HG03469 (cell line): ENCODE results near the gene C1QA.
"Not testable (repeated sequence)": the region's sequence is repeated elsewhere in the genome, so short reads cannot be mapped to it uniquely, and the experiment has no call there.

Experiments
- ATAC-seq: cut with Tn5 transposase; IDR thresholded peaks from one replicate; pipeline ENCODE4 v1.9.1; 2021; ENCODE audit warnings: mild to moderate bottlenecking, moderate library complexity, moderate number of reproducible peaks; ENCODE audit not compliant: unreplicated experiment

Gene C1QA

DNA sequence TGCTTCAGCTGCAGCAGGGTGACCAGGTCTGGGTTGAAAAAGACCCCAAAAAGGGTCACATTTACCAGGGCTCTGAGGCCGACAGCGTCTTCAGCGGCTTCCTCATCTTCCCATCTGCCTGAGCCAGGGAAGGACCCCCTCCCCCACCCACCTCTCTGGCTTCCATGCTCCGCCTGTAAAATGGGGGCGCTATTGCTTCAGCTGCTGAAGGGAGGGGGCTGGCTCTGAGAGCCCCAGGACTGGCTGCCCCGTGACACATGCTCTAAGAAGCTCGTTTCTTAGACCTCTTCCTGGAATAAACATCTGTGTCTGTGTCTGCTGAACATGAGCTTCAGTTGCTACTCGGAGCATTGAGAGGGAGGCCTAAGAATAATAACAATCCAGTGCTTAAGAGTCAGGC is 2.9 kb downstream of the C1QA start:
- no peak for ATAC-seq

DNA sequence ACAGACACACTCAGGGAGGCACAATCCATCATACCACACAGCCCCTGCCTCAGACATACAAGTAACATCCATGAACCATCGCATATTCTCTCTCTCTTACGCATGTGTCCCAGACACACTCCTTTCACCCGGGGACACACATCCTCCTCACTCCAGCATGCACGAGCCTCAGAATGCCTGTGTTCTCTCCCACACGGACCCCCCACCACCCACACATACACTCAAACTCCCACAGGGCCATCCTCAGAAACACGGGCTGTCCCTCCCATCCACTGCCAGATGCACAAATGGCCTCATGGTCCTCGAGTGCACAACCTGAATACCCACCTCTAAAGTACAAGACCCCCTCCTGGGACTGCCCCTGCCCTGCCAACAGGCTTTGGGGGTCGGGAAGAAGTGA is 4.8 kb downstream of the C1QA start:
- no peak for ATAC-seq

DNA sequence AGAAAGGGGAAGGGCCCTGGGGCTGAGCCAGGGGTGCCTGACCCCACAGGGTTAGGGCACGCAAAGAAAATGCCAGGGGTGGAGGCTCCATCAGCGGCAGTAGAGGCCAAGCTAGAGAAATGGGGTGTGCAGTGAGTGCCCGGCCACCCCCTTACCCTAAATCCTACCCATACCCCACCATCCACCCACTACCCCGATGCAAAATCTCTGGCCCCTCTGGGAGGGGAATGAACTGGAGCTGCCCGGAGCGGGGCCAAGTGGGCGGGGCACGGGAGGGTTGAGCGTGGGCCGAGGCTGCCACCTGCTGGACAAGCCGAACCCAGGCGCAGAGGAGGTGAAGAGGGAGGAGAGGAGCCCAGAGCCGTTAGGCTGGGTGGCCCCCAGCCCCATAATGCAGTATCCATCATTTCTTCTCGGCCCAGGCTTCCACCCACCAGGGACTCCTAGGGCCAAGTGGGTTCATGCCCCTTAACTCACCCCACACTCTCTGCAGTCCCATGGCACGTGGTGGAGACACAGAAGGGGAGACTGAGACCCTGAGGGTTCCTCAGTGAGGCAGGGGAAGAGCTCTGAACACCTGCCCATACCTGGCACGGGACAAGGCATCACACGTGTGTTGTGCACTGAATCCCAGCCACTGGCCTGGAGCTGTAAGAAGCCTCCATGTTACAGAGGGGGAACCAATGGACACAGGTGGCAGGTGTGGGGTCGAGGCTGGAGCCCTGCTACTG is 5.6 kb downstream of the C1QA start:
- no peak for ATAC-seq

DNA sequence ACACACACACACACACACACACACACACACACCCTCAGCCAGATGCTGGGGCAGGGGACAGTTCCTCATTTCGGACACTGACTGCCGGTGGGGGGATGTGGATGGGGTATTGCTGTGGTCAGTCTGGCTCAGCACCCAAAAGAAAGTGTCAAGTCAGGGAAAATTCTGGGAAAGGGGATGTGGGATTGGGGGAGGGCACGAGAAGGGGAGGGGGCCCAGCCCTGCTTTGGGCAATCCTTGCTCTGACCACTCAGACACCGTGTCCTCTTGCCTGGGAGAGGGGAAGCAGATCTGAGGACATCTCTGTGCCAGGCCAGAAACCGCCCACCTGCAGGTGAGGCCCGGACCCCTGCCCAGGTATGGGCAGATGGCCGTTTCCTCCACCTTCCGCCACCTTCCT is 7.0 kb downstream of the C1QA start, which contains the start of gene C1QC:
Gene C1QC, plus strand, starts transcription at position 253 of the 400 bp plus-strand sequence. CDS start 391 bp downstream, outside the sequence.
- no peak for ATAC-seq

DNA sequence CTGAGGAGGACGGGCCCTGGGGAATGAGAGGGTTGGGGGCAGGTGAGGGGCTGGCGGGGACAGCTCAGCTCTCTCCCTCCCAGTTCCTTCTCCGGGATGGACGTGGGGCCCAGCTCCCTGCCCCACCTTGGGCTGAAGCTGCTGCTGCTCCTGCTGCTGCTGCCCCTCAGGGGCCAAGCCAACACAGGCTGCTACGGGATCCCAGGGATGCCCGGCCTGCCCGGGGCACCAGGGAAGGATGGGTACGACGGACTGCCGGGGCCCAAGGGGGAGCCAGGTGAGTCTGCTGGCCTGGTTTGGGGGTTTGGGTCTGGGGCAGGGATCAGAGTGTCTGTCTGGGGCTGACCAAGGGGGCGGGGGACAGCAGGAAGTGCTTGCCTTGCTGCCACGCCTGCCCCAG is 7.5 kb downstream of the C1QA start:
- ATAC-seq = no peak

DNA sequence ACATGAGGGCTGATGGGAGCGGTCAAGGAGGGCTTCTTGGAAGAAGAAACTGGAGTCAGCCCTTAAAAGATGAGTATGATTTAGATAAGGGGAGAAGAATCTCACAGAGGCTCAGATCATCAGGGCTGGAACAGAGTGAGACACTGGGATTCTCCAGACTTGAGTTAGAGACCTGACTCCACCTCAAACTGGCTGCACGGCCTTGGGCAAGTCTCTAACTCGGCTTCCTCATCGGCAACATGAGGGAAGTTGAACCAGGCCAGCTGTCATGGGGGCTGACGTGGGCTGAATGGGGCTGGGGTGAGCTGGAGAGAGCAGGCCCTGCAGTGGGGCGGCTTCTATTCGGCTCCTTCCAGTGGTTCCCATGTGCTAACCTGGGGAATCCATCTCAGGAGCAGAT is 9.5 kb downstream of the C1QA start:
- ATAC-seq = no peak

DNA sequence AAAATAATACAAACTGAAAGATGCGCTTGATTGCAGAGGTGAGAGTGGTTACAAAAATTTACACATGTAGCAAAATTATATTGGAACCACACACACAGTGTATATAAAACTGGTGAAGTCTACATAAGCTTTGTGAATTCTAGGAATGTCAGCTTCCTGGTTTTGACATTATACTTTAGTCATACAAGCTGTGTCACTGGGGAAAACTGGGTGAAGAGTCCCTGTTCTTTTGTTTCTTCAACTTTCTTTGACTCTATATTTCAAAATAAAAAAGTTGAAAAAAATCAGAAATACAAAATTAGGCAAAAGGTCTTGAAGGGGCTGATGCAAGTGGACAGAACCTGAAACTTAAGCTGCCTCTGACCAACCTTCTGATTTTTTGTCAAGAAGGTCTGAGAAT is 10.0 kb downstream of the C1QA start:
- ATAC-seq = no peak

DNA sequence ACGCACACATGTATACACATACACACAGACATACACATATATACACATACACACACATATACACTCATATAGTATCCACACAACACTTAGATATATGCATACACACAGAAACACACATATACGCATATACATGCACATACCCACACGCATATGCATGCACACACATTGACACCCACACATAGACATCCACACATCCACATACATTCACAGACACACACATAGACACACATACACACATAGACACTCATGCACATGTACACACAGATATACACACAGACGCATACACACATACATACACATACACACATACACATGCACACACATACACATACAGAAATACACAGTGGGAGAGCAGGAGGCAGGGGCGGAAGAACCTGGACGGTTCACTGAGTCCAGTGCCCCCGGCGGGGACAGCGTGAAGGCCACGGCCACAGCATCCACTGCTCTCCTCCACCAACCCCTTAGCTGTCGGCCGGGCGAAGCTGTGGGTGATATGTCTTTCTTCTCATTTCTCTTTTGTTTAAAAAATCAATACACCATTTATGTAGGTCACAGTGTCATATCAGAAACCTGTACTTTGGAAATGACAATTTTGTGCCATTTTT is 13.8 kb downstream of the C1QA start:
- ATAC-seq = no peak

DNA sequence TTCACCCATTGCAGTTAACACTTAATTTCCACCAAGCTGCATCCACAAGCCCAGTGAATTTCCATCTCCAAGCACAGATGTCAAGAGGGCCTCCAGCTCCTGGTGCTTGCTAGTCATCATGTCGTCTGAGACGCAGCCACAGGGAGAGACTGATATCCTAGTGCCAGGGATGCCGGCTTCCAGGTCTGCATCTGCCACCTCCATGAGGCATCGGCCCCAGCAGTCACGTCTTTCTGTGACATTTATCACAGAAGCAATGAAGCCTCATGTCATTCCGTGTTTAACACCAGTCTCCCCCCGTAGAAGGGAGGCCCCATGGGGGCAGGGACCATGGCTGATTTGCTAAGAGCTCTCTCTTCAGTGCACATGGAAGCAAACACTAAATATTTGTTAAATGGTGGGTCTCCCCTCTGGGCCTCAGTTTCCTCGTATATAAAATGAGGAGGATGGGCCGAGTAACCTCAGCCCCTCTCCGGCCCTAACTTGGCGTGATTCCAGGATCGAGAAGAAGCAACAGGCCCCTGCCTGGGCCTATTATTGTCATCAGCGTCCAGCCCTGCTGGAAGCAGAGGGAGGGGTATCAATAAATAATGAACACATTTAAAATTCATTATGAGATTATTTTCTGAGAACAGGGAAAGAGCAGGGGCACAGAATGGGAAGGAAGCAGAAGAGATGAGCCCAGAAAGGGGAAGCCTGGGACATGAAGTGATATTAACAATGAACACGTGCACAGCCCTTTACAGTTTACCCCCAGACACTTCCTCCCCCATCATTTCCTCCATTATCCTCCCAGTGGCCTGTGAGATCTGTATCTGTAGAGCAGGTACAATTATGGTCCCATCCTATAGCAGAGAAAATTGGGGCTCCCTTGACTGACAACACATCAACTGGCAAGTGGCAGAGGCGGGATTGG is 15.8 kb downstream of the C1QA start:
- no peak for ATAC-seq

DNA sequence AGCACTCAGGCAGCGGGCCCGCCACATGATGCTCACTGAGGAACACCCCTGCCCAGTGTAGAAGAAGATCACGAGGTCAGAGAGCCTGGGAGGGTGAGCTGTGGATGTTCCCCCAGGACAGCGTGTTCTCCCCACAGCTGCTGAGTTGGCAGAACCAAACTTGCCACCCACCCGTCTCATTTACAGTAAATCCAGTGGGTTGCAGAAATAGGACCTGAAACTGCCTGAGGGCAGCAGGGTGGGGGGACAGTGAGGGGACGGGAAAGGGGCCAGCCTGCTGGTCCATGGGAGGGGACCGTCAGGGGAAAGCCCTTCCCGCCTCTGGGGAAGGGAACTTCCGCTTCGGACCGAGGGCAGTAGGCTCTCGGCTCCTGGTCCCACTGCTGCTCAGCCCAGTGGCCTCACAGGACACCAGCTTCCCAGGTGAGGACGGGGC is 16.5 kb downstream of the C1QA start, which contains the start of gene C1QB:
Gene C1QB, plus strand, starts transcription at position 356 of the 436 bp plus-strand sequence. CDS start 6,227 bp downstream, outside the sequence.
- ATAC-seq = no peak

DNA sequence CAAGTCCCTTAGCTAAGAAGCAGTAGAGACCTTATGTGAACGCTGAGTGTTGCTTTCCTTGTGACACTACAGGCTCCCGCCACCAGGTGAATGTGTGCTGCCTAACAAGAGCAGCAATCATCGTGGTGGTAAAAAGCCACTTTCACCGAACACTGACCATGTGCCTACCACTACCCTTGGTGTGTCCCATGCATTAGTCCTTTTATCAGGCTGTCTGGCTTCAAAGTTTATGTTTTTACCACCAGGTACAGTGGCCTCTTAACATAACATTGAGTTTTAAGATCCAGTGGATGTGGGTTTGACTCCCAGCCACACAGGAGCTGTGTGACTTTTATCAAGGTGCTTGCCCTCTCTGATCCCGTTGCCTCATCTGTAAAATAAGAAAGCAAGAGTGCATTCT is 18.3 kb downstream of the C1QA start:
- ATAC-seq = no peak

DNA sequence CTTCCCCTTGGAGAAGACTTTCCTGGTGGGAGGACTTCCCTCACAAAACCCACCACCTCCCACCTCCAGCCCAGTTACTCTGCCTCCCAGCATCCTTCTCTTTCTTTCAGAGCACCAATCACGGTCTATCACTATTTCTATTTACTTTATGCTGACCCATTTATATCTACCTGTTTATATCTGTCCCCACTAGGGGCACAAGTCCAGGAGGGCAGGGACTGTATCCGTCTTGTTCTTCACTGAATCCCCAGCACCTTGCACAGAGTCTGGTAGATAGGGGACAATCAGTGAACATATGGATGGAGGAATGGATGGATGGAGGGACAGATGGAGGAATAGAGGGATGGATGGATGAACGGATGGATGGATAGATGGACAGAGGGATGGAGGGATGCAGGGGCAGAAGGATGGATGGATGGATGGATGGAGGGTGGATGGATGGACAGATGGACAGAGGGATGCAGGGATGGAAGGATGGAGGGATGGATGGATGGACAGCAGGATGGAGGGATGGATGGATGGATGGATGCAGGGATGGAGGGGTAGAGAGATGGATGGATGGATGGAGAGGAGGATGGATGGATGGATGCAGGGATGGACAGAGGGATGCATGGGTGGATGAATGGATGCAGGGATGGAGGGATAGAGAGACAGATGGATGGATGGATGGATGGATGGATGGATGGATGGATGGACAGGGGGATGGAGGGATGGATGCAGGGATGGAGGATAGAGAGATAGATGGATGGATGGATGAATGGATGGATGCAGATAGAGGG is 22.1 kb downstream of the C1QA start:
- ATAC-seq = no peak

DNA sequence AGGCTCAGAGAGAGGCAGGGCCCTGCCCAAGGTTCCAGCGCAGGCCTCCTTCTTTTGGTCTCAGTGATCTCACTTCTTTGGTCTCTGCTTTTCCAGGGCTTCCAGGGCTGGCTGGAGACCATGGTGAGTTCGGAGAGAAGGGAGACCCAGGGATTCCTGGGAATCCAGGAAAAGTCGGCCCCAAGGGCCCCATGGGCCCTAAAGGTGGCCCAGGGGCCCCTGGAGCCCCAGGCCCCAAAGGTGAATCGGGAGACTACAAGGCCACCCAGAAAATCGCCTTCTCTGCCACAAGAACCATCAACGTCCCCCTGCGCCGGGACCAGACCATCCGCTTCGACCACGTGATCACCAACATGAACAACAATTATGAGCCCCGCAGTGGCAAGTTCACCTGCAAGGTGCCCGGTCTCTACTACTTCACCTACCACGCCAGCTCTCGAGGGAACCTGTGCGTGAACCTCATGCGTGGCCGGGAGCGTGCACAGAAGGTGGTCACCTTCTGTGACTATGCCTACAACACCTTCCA is 24.4 kb downstream of the C1QA start:
- ATAC-seq = no peak

DNA sequence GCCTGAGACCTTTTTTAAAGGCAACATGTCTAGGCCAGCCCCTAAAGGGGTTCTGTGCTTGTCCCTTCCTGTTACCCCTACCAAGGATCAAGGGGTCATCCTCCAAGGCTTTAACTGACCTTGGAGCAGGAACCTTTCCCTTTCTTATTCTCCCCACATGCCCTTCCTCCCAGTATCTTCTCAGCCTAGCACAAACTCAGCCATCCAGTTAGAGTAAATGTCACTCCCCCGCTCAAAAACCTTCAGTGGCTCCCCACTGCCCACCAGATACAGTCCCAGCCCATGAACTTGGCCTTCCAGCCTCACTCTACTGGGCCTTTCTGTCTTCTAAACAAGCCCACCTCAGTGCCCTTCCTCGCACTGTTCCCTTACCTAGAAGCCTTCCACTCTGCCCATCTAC is 25.5 kb downstream of the C1QA start:
- ATAC-seq = no peak

DNA sequence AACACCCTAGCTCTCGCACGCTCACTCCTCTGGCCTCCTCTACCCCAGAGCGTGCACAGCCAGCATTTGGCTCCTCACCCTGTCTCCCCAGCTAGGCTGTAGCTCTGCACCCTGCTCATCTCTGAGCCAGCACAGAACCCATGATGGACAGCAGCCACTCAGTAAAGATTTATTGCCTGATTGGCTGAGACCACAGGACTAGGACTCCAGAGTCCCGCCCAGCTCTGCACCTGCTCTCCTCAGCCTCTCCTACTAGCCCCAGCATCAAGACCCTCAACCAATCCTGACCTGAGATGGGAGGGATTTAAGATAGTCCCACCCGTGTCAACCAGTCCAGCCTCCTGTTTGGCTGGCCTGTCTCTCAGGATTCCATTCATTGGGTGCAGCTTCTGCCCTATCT is 25.9 kb downstream of the C1QA start:
- no peak for ATAC-seq

DNA sequence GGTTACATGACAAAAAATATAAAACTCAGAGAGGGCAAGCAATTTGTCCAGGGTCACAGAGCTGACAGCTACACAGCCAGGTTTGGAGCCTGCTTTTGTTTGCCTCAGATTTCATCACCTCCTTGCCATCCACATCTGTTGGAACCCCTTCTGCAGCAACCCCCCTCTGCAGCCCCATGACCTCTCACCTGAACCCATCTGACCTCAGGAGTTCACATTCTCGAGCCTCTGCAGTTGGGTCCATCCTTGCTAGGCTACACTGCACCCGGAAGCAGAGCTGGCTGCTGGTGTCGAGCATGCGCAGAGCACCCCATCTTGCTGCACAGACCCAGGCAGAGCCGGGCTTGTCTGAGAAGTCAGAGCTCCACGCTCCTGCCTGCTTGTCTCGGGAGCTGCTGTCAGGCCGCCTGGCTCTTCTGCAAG is 26.6 kb downstream of the C1QA start:
- ATAC-seq = no peak

DNA sequence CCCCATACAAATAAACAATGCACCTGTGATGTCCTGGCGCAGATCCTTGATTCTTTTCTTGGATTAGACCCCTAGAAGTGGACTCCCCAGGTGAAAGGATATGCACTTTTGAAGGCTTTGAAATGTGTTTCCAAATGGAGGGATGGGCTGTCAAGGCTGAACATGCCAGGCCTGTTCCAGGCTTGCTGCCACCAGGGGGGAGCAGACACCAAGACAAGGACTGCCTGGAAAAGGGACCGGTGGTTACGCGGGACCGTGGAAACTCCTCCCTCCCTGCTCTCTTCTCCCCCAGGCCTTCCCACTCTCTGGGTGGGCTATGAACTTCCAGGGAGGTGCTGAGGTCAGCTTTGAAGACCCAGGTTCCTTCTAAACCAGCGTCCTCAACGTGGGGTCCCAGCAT is 29.3 kb downstream of the C1QA start:
- no peak for ATAC-seq

DNA sequence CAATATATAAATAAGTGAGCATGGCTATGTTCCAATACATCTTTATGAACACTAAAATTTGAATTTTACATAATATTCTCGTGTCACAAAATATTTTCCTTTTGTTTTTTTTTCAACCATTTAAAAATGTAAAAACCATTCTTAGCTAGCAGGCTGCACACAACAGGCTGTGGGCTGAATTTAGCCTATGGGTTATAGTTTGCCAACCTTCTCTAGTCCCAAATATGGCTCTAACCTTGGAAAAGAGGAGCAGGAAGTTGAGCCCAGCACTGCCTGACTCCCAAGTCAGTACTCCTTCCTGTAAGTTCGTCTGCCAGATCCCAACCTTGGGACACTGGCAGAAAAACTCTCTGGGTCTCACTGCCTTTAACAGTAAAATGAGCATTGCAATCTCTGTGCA is 30.0 kb downstream of the C1QA start:
- ATAC-seq = no peak

DNA sequence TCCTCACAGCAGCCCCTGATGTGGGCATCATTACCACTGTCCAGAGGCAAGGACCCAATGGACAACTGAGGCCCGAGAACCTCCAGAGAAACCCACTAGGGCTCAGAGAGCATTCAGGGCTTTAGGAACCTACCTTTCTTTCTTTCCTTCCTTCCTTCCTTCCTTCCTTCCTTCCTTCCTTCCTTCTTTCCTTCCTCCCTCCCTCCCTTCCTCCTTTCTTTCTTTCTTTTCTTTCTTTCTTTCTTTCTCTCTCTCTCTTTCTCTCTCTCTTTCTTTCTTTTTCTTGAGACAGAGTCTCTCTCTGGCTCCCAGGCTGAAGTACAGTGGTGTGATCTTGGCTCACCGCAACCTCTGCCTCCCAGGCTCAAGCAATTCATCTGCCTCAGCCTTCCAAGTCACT is 32.4 kb downstream of the C1QA start:
- ATAC-seq = not testable (repeated sequence)

DNA sequence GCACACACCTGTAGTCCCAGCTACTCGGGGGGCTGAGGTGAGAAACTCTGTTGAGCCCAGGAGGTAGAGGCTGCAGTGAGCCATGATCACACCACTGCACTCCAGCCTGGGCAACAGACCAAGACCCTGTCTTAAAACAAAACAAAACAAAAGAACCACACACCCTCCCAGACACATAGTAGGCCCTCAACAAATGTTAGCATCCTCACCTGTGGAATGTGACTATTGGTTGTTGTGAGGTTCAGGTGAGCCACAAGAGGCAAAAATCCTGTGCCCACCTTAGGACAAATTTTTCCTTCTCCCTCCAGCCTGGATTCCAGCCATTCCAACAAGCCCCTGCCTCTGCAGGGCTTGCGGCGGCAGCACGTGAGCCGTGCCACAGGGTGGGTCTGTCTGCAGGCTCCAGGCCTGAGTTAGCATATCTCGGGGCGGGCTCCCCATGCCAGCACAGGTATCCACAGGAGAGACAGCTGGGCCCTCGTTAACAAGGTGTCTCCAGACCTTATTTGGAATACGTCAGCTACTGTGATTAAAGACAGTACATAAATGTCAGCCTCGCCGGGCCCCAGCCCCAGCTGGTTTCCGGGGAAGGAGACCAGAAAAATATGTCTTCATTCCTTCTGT is 34.0 kb downstream of the C1QA start:
- ATAC-seq = no peak
